T1000 (cell line): ENCODE results near the gene PROB1.
"Not testable (repeated sequence)": the region's sequence is repeated elsewhere in the genome, so short reads cannot be mapped to it uniquely, and the experiment has no call there.

Experiments
- DNase-seq: peaks from one replicate; lab custom pipeline; 2025; ENCODE audit warnings: mixed read lengths; lab: John Stamatoyannopoulos, UW

The PROB1 gene

GRCh38 chr5:139378101-139378825 lies 16.6 kb downstream of the PROB1 start:
- DNase-seq = no peak

GRCh38 chr5:139377226-139377625 lies 17.7 kb downstream of the PROB1 start:
- no peak for DNase-seq

- no peak for DNase-seq
Measured at GRCh38 chr5:139376364-139376763, 18.5 kb downstream of the PROB1 start.

GRCh38 chr5:139374909-139375308 lies 20.0 kb downstream of the PROB1 start:
- no peak for DNase-seq

GRCh38 chr5:139371482-139372435 lies 23.1 kb downstream of the PROB1 start:
- no peak for DNase-seq

- no peak for DNase-seq
Measured at GRCh38 chr5:139369181-139369580, 25.7 kb downstream of the PROB1 start.

GRCh38 chr5:139368613-139369012 lies 26.3 kb downstream of the PROB1 start:
- no peak for DNase-seq

- DNase-seq = no peak
Measured at GRCh38 chr5:139364466-139364865, 30.4 kb downstream of the PROB1 start.

- no peak for DNase-seq
Measured at GRCh38 chr5:139363937-139364336, 31.0 kb downstream of the PROB1 start.

GRCh38 chr5:139361835-139362429 lies 33.0 kb downstream of the PROB1 start:
- DNase-seq = no peak

- DNase-seq = no peak
Measured at GRCh38 chr5:139360384-139360783, 34.5 kb downstream of the PROB1 start.

GRCh38 chr5:139358064-139358463 lies 36.8 kb downstream of the PROB1 start:
- no peak for DNase-seq

- not testable (repeated sequence) for DNase-seq
Measured at GRCh38 chr5:139355900-139356299, 39.0 kb downstream of the PROB1 start.

GRCh38 chr5:139354186-139354585 lies 40.7 kb downstream of the PROB1 start:
- DNase-seq = no peak

GRCh38 chr5:139347863-139348262 lies 47.0 kb downstream of the PROB1 start:
- not testable (repeated sequence) for DNase-seq

- not testable (repeated sequence) for DNase-seq
Measured at GRCh38 chr5:139345442-139345841, 49.5 kb downstream of the PROB1 start.

GRCh38 chr5:139344177-139344576 lies 50.7 kb downstream of the PROB1 start:
- no peak for DNase-seq

GRCh38 chr5:139343476-139343875 lies 51.4 kb downstream of the PROB1 start:
- DNase-seq = no peak

- DNase-seq = no peak
Measured at GRCh38 chr5:139342423-139342723, 52.5 kb downstream of the PROB1 start.

GRCh38 chr5:139341689-139342422 lies 53.0 kb downstream of the PROB1 start, which contains the start of gene PAIP2:
TSS of gene PAIP2 (plus strand) at chr5:139341854. CDS start at chr5:139363785, 21,931 bp downstream.
- peak; percentile 95 for DNase-seq

- DNase-seq = no peak
Measured at GRCh38 chr5:139341187-139341688, 53.7 kb downstream of the PROB1 start.
